HG02973 (cell line): Measurements from ENCODE around the gene LAMA3.

Source experiments
- ATAC-seq: cut with Tn5 transposase; IDR thresholded peaks from one replicate; pipeline ENCODE4 v1.9.1; 2021; ENCODE audit warnings: moderate library complexity; ENCODE audit not compliant: unreplicated experiment

The LAMA3 gene

GRCh38 chr18:23872701-23873550 is 183.7 kb downstream of the LAMA3 start:
- no peak for ATAC-seq

GRCh38 chr18:23875966-23876895 is 187.0 kb downstream of the LAMA3 start:
- ATAC-seq, result no peak

GRCh38 chr18:23876921-23877320 is 187.7 kb downstream of the LAMA3 start:
- ATAC-seq, result no peak

- ATAC-seq, result no peak
These were observed 188.1 kb downstream of the LAMA3 start for GRCh38 chr18:23877371-23877770.

- ATAC-seq, result no peak
These were observed 189.2 kb downstream of the LAMA3 start for GRCh38 chr18:23878336-23878900.

- ATAC-seq, result no peak
These were observed 189.9 kb downstream of the LAMA3 start for GRCh38 chr18:23879126-23879525.

- no peak for ATAC-seq
These were observed 190.3 kb downstream of the LAMA3 start for GRCh38 chr18:23879544-23879943.

- ATAC-seq, result no peak
These were observed 190.8 kb downstream of the LAMA3 start for GRCh38 chr18:23879966-23880565.

GRCh38 chr18:23880931-23881617 is 191.8 kb downstream of the LAMA3 start:
- no peak for ATAC-seq

GRCh38 chr18:23881778-23882177 is 192.5 kb downstream of the LAMA3 start:
- no peak for ATAC-seq

- no peak for ATAC-seq
These were observed 193.5 kb downstream of the LAMA3 start for GRCh38 chr18:23882616-23883276.

GRCh38 chr18:23883277-23883790 is 194.1 kb downstream of the LAMA3 start:
- no peak for ATAC-seq

- no peak for ATAC-seq
These were observed 195.6 kb downstream of the LAMA3 start for GRCh38 chr18:23884681-23885375.

- ATAC-seq, result no peak
These were observed 196.5 kb downstream of the LAMA3 start for GRCh38 chr18:23885750-23886149.

- no peak for ATAC-seq
These were observed 197.8 kb downstream of the LAMA3 start for GRCh38 chr18:23887035-23887434.

GRCh38 chr18:23887493-23887892 is 198.2 kb downstream of the LAMA3 start:
- ATAC-seq, result no peak

GRCh38 chr18:23888881-23889280 is 199.6 kb downstream of the LAMA3 start:
- no peak for ATAC-seq

GRCh38 chr18:23889907-23890306 is 200.7 kb downstream of the LAMA3 start:
- ATAC-seq, result no peak

GRCh38 chr18:23890589-23890988 is 201.3 kb downstream of the LAMA3 start:
- no peak for ATAC-seq
